Effector memory CD4-positive, alpha-beta T cell (primary cell): Measurements from ENCODE around the gene SORCS2.

ENCODE experiments used
- DNase-seq, 3 donors: peaks; one replicate each; pipeline ENCODE4 v3.0.0-alpha.2; 2020
- H3K27ac ChIP-seq: 2 replicates; pipeline ENCODE4 v1.7.0; 2013; ENCODE audit warnings: mild to moderate bottlenecking, low read length, moderate library complexity; ENCODE audit not compliant: insufficient read depth, poor library complexity, severe bottlenecking
- H3K27me3 ChIP-seq: replicated peaks from 2 replicates; pipeline ENCODE4 v1.7.0; 2013; ENCODE audit warnings: mild to moderate bottlenecking, low read length; ENCODE audit not compliant: insufficient read depth, control insufficient read depth, poor library complexity, severe bottlenecking
- H3K36me3 ChIP-seq: 2 replicates; pipeline ENCODE4 v1.7.0; 2013; ENCODE audit warnings: mild to moderate bottlenecking, low read length, moderate library complexity; ENCODE audit not compliant: control insufficient read depth, insufficient read depth
- H3K4me1 ChIP-seq: 2 replicates; pipeline ENCODE4 v1.7.0; 2013; ENCODE audit warnings: low read length, mild to moderate bottlenecking; ENCODE audit not compliant: control insufficient read depth, insufficient read depth, poor library complexity, severe bottlenecking
- H3K4me3 ChIP-seq: 2 replicates; pipeline ENCODE4 v1.7.0; 2013; ENCODE audit warnings: low read length, low read depth, mild to moderate bottlenecking; ENCODE audit not compliant: insufficient read depth, poor library complexity, severe bottlenecking
- H3K9me3 ChIP-seq: 2 replicates; pipeline ENCODE4 v1.7.0; 2013; ENCODE audit warnings: mild to moderate bottlenecking, low read length, moderate library complexity; ENCODE audit not compliant: control insufficient read depth

The SORCS2 gene

GRCh38 chr4:7241597-7242125, 49.3 kb downstream of the SORCS2 start:
- no peak overlapping the region for H3K27ac ChIP-seq
- H3K4me3 ChIP-seq, result no peak overlapping the region
- H3K4me1 ChIP-seq, result no peaks in the 10 kb centered on the region
- no peaks in the 10 kb centered on the region for H3K36me3 ChIP-seq
- no peaks in the 10 kb centered on the region for H3K9me3 ChIP-seq
- DNase-seq, result no peak
- no peaks in the 10 kb centered on the region for H3K27me3 ChIP-seq

GRCh38 chr4:7242766-7243165, 50.4 kb downstream of the SORCS2 start:
- Histone ChIP-seq H3K4me1 (no peaks in the 10 kb centered on the region), H3K36me3 (no peaks in the 10 kb centered on the region), H3K4me3 (no peak overlapping the region), H3K27me3 (no peaks in the 10 kb centered on the region), H3K9me3 (no peaks in the 10 kb centered on the region), H3K27ac (no peak overlapping the region)
- no peak for DNase-seq

- no peak for DNase-seq
- no peaks in the 10 kb centered on the region for H3K27me3 ChIP-seq
- no peaks in the 10 kb centered on the region for H3K36me3 ChIP-seq
- H3K27ac ChIP-seq, result no peak overlapping the region
- no peaks in the 10 kb centered on the region for H3K9me3 ChIP-seq
- no peaks in the 10 kb centered on the region for H3K4me1 ChIP-seq
- no peak overlapping the region for H3K4me3 ChIP-seq
These were observed 51.4 kb downstream of the SORCS2 start for GRCh38 chr4:7243609-7244330.

- no peaks in the 10 kb centered on the region for H3K36me3 ChIP-seq
- no peaks in the 10 kb centered on the region for H3K9me3 ChIP-seq
- no peak overlapping the region for H3K27ac ChIP-seq
- no peaks in the 10 kb centered on the region for H3K4me1 ChIP-seq
- H3K27me3 ChIP-seq, result no peaks in the 10 kb centered on the region
- DNase-seq, result no peak
- no peak overlapping the region for H3K4me3 ChIP-seq
These were observed 52.0 kb downstream of the SORCS2 start for GRCh38 chr4:7244331-7244665.

GRCh38 chr4:7244751-7245320, 52.5 kb downstream of the SORCS2 start:
- DNase-seq, result no peak
- Histone ChIP-seq H3K27me3 (no peaks in the 10 kb centered on the region), H3K4me1 (no peaks in the 10 kb centered on the region), H3K27ac (no peak overlapping the region), H3K4me3 (no peak overlapping the region), H3K9me3 (no peaks in the 10 kb centered on the region), H3K36me3 (no peaks in the 10 kb centered on the region)

- DNase-seq, result no peak
- Histone ChIP-seq H3K27me3 (no peaks in the 10 kb centered on the region), H3K9me3 (no peaks in the 10 kb centered on the region), H3K4me3 (no peak overlapping the region), H3K27ac (no peak overlapping the region), H3K36me3 (no peaks in the 10 kb centered on the region), H3K4me1 (no peaks in the 10 kb centered on the region)
These were observed 55.2 kb downstream of the SORCS2 start for GRCh38 chr4:7247521-7247920.

GRCh38 chr4:7247946-7248345, 55.6 kb downstream of the SORCS2 start:
- H3K27ac ChIP-seq, result no peak overlapping the region
- no peaks in the 10 kb centered on the region for H3K9me3 ChIP-seq

GRCh38 chr4:7248857-7249256, 56.5 kb downstream of the SORCS2 start:
- Histone ChIP-seq H3K4me3 (no peak overlapping the region), H3K4me1 (no peaks in the 10 kb centered on the region), H3K27me3 (no peaks in the 10 kb centered on the region), H3K9me3 (no peaks in the 10 kb centered on the region), H3K36me3 (no peaks in the 10 kb centered on the region), H3K27ac (no peak overlapping the region)
- DNase-seq, result no peak

More at GRCh38 chr4:7247946-7248345, 55.6 kb downstream of the SORCS2 start:
- no peaks in the 10 kb centered on the region for H3K4me1 ChIP-seq
- H3K27me3 ChIP-seq, result no peaks in the 10 kb centered on the region
- H3K4me3 ChIP-seq, result no peak overlapping the region
- DNase-seq, result no peak
- H3K36me3 ChIP-seq, result no peaks in the 10 kb centered on the region

- Histone ChIP-seq H3K4me3 (no peak overlapping the region), H3K4me1 (no peaks in the 10 kb centered on the region), H3K27ac (no peak overlapping the region), H3K9me3 (no peaks in the 10 kb centered on the region), H3K27me3 (no peaks in the 10 kb centered on the region), H3K36me3 (no peaks in the 10 kb centered on the region)
- no peak for DNase-seq
These were observed 59.0 kb downstream of the SORCS2 start for GRCh38 chr4:7251321-7251720.

- Histone ChIP-seq H3K36me3 (no peaks in the 10 kb centered on the region), H3K4me1 (no peaks in the 10 kb centered on the region), H3K27me3 (no peaks in the 10 kb centered on the region), H3K9me3 (no peaks in the 10 kb centered on the region), H3K4me3 (no peak overlapping the region), H3K27ac (no peak overlapping the region)
- DNase-seq, result no peak
These were observed 59.7 kb downstream of the SORCS2 start for GRCh38 chr4:7252051-7252450.
